GM19372 (cell line): ENCODE data around the gene PSMC4.

Experiments used
- ATAC-seq: cut with Tn5 transposase; IDR thresholded peaks from one replicate; pipeline ENCODE4 v1.9.1; 2021; ENCODE audit warnings: mild to moderate bottlenecking, low read depth, moderate library complexity; ENCODE audit not compliant: unreplicated experiment

The PSMC4 gene

GRCh38 chr19:39986643-39987042, 15.7 kb downstream of the PSMC4 start:
- no peak for ATAC-seq

GRCh38 chr19:39987167-39987566, 16.2 kb downstream of the PSMC4 start:
- no peak for ATAC-seq

- no peak for ATAC-seq
These were observed 16.6 kb downstream of the PSMC4 start for GRCh38 chr19:39987596-39987995.

GRCh38 chr19:39993605-39994004, 22.6 kb downstream of the PSMC4 start:
- ATAC-seq: no peak

- ATAC-seq: no peak
These were observed 23.4 kb downstream of the PSMC4 start for GRCh38 chr19:39994361-39994760.

GRCh38 chr19:39995794-39996193, 24.8 kb downstream of the PSMC4 start:
- no peak for ATAC-seq

- peak; percentile 34 for ATAC-seq
These were observed 25.3 kb downstream of the PSMC4 start for GRCh38 chr19:39996218-39996810.

GRCh38 chr19:39996811-39997637, 26.1 kb downstream of the PSMC4 start, which contains the start of gene ZNF546:
TSS of gene ZNF546 (plus strand) at chr19:39997060. CDS start at chr19:39998327, 1,267 bp downstream.
- peak; percentile 88 for ATAC-seq

GRCh38 chr19:39997638-39998216, 26.8 kb downstream of the PSMC4 start:
- ATAC-seq: no peak

GRCh38 chr19:39998501-39998900, 27.5 kb downstream of the PSMC4 start:
- ATAC-seq: no peak

- no peak for ATAC-seq
These were observed 34.8 kb downstream of the PSMC4 start for GRCh38 chr19:40005691-40006272.

GRCh38 chr19:40006273-40006691, 35.3 kb downstream of the PSMC4 start:
- ATAC-seq: no peak

GRCh38 chr19:40009674-40010073, 38.7 kb downstream of the PSMC4 start:
- no peak for ATAC-seq

- no peak for ATAC-seq
These were observed 43.0 kb downstream of the PSMC4 start for GRCh38 chr19:40013991-40014390.

GRCh38 chr19:40023969-40024368, 53.0 kb downstream of the PSMC4 start:
- no peak for ATAC-seq

GRCh38 chr19:40025938-40026596, 55.1 kb downstream of the PSMC4 start:
- no peak for ATAC-seq

- no peak for ATAC-seq
These were observed 55.6 kb downstream of the PSMC4 start for GRCh38 chr19:40026597-40026970.
